Breast epithelium (tissue), 3 donors: Measurements from ENCODE around the gene FMNL2.

Experiments
- CTCF ChIP-seq, 3 donors: fragments of 450-650 bp; IDR thresholded peaks; one replicate each; pipeline ENCODE4 v1.5.1; 2016 to 2017; ENCODE audit warnings: antibody characterized with exemption in 3 of 3, mild to moderate bottlenecking in 3 of 3, moderate library complexity in 3 of 3
- POLR2A ChIP-seq: fragments of 450-650 bp; IDR thresholded peaks from one replicate; pipeline ENCODE4 v1.6.1; 2016; ENCODE audit warnings: antibody characterized with exemption, mild to moderate bottlenecking, moderate library complexity
- POLR2AphosphoS5 ChIP-seq, 3 donors: sonication (generic); formaldehyde crosslinking; IDR thresholded peaks; one replicate each; pipeline ENCODE4 v1.6.1; 2017; ENCODE audit warnings: antibody characterized with exemption in 3 of 3

- no peak for TF ChIP-seq CTCF (IDR thresholded peaks at IDR 0.05)
- no peak for TF ChIP-seq POLR2AphosphoS5 (IDR thresholded peaks at IDR 0.05)
- TF ChIP-seq POLR2A: no peak
Measured at GRCh38 chr2:152465541-152465940, 130.6 kb downstream of the FMNL2 start.
